SK-N-SH (cell line): ENCODE results near the gene TNNT2. TPM values are rescaled to one million over a fixed set of nuclear protein-coding genes. Genes with fewer than 3 reads are reported as not detected.

ENCODE experiments used
- CTCF ChIA-PET: fragments of 300-600, 350-600 bp; formaldehyde crosslinking; extraction: SDS; loops from one replicate; lab custom pipeline; 2021; lab: Yijun Ruan, JAX
- POLR2A ChIA-PET: fragments of 350-600 bp; sonication (Branson Sonifier 250); formaldehyde crosslinking; extraction: SDS; loops from one replicate; lab custom pipeline; 2020; ENCODE audit warnings: antibody characterized with exemption, inconsistent platforms; lab: Yijun Ruan, JAX
- DNase-seq: peaks from one replicate; pipeline ENCODE4 v3.0.0; 2012
- H2AFZ ChIP-seq: fragments of 200-600 bp; sonication (generic); 2 replicates; pipeline ENCODE4 v1.8.1; 2016; ENCODE audit warnings: antibody characterized with exemption, mild to moderate bottlenecking, low read depth
- H3F3A ChIP-seq: fragments of 200-600 bp; sonication (generic); replicated peaks from 2 replicates; pipeline ENCODE3; 2016; ENCODE audit warnings: antibody characterized with exemption, mild to moderate bottlenecking; ENCODE audit not compliant: insufficient read depth
- H3K27ac ChIP-seq, 2 experiments: fragments of 200-500 bp in 1 of 2; fragments of 200-600 bp in 1 of 2; sonication (Bioruptor generic) in 1 of 2; sonication (generic), shearing (Covaris generic) in 1 of 2; 2 replicates each; pipeline versions ENCODE4 v1.5.1 to v1.6.1; 2014 to 2016; ENCODE audit warnings: low read depth in 2 of 2, inconsistent platforms in 1 of 2, low read length in 1 of 2, mild to moderate bottlenecking in 1 of 2, mixed read lengths in 1 of 2
- H3K27me3 ChIP-seq: fragments of 200-600 bp; sonication (generic), shearing (Covaris generic); 2 replicates; pipeline ENCODE4 v1.6.1; 2016; ENCODE audit warnings: mixed run types; ENCODE audit not compliant: insufficient read depth
- H3K36me3 ChIP-seq, 2 experiments: fragments of 200-500 bp in 1 of 2; fragments of 200-600 bp in 1 of 2; sonication (Bioruptor generic) in 1 of 2; sonication (generic) in 1 of 2; replicated peaks in 1 of 2; 2 replicates each; pipeline versions ENCODE3 to v1.5.1; 2014 to 2016; ENCODE audit warnings: low read length in 1 of 2, mild to moderate bottlenecking in 1 of 2; ENCODE audit not compliant: insufficient read depth in 2 of 2, control insufficient read depth in 1 of 2
- H3K4me1 ChIP-seq, 2 experiments: fragments of 200-500 bp in 1 of 2; fragments of 200-600 bp in 1 of 2; sonication (Bioruptor generic) in 1 of 2; sonication (generic), shearing (Covaris generic) in 1 of 2; 2 replicates each; pipeline versions ENCODE4 v1.5.1 to v1.6.1; 2014 to 2016; ENCODE audit warnings: low read depth in 1 of 2, low read length in 1 of 2, mixed run types in 1 of 2; ENCODE audit not compliant: insufficient read depth in 2 of 2, control insufficient read depth in 1 of 2
- H3K4me2 ChIP-seq: fragments of 200-600 bp; sonication (generic), shearing (Covaris generic); 2 replicates; pipeline ENCODE4 v1.6.1; 2017; ENCODE audit warnings: mixed run types
- H3K4me3 ChIP-seq, 2 experiments: fragments of 200-500 bp in 1 of 2; fragments of 200-600 bp in 1 of 2; sonication (Bioruptor generic) in 1 of 2; sonication (generic), shearing (Covaris generic) in 1 of 2; 2 replicates each; pipeline versions ENCODE4 v1.5.1 to v1.8.1; 2014 to 2016; ENCODE audit warnings: low read depth in 2 of 2, inconsistent platforms in 1 of 2, low read length in 1 of 2, mild to moderate bottlenecking in 1 of 2, mixed read lengths in 1 of 2, moderate library complexity in 1 of 2
- H3K79me2 ChIP-seq: fragments of 200-600 bp; sonication (generic); 2 replicates; pipeline ENCODE4 v1.8.1; 2017; ENCODE audit warnings: mild to moderate bottlenecking; ENCODE audit not compliant: insufficient read depth
- H3K9ac ChIP-seq: fragments of 200-600 bp; sonication (generic); 2 replicates; pipeline ENCODE4 v1.6.1; 2017; ENCODE audit warnings: mixed run types
- H3K9me2 ChIP-seq: fragments of 200-600 bp; sonication (generic); 2 replicates; pipeline ENCODE4 v1.6.1; 2017; ENCODE audit warnings: mixed run types
- H3K9me3 ChIP-seq: fragments of 200-600 bp; sonication (generic); 2 replicates; pipeline ENCODE4 v1.6.1; 2017; ENCODE audit warnings: mixed run types, mild to moderate bottlenecking, moderate library complexity
- H4K20me1 ChIP-seq: fragments of 200-600 bp; sonication (generic); 2 replicates; pipeline ENCODE4 v1.6.1; 2017; ENCODE audit warnings: mild to moderate bottlenecking, mixed run types; ENCODE audit not compliant: insufficient read depth
- CHD2 ChIP-seq: fragments of 150-350 bp; IDR thresholded peaks from 2 replicates; pipeline ENCODE4 v1.6.1; 2018; ENCODE audit warnings: low read length; ENCODE audit not compliant: partially characterized antibody
- CTCF ChIP-seq: fragments of 200-600 bp; sonication (generic); IDR thresholded peaks from 2 replicates; pipeline ENCODE4 v1.6.1; 2017; ENCODE audit warnings: antibody characterized with exemption, mild to moderate bottlenecking, moderate library complexity
- FOSL2 ChIP-seq: IDR thresholded peaks from 2 replicates; pipeline ENCODE4 v1.4.0; 2012; ENCODE audit warnings: low read depth, mild to moderate bottlenecking, moderate library complexity, borderline replicate concordance
- RXRA ChIP-seq: IDR thresholded peaks from 2 replicates; pipeline ENCODE4 v1.4.0; 2012; ENCODE audit warnings: low read depth, mild to moderate bottlenecking, borderline replicate concordance
- TEAD4 ChIP-seq: IDR thresholded peaks from 2 replicates; pipeline ENCODE4 v1.4.0; 2012; ENCODE audit warnings: mild to moderate bottlenecking, borderline replicate concordance; ENCODE audit not compliant: insufficient read depth
- WGBS: methylation state at CpG from one replicate; pipeline ENCODE4 v1.1.6; 2017; ENCODE audit warnings: low lambda C conversion rate; 5-methylcytosine and 5-hydroxymethylcytosine counted together
- polyA plus RNA-seq, 3 experiments: library from polyadenylated mRNA; depleted of rRNA; stranded (reverse); fragments of >200 nt; gene quantifications; 2 replicates each; pipeline ENCODE4 v1.2.3, GENCODE V29; 2012
- TF ChIP-seq, protein P1 (sequence below): IDR thresholded peaks from 2 replicates; pipeline ENCODE4; 2012
- TF ChIP-seq, protein P2 (sequence below): IDR thresholded peaks from 2 replicates; pipeline ENCODE4 v1.4.0; 2012; ENCODE audit warnings: low read depth, borderline replicate concordance

Gene TNNT2
- polyA plus RNA-seq, 1 of the 3 experiments (the other 2 are of a cell fraction), result 0.33 TPM

- WGBS, result 74% methylated on average over 5 of the region's 5 CpGs
- CTCF ChIA-PET, result interaction anchor here (1.7 to 7.7 kb wide), 7 partner anchors 9 to 92 kb away, joined by 8 to 143 read pairs (median 23); no protein-coding TSS in a partner anchor
- no peaks in the 10 kb centered on the region; the same call in 1 of the 2 replicates for H3K27me3 ChIP-seq
- H4K20me1 ChIP-seq, result no peaks in the 10 kb centered on the region
- no peaks in the 10 kb centered on the region for H3K36me3 ChIP-seq
- H3K4me2 ChIP-seq, result no peak overlapping the region
- DNase-seq, result no peak
- H3K9ac ChIP-seq, result no peak overlapping the region
- no peaks in the 10 kb centered on the region for H3F3A ChIP-seq
- no peak for TF ChIP-seq CTCF
- TF ChIP-seq FOSL2, result no peak
- TF ChIP-seq RXRA, result no peak
- TF ChIP-seq, protein P1, sequence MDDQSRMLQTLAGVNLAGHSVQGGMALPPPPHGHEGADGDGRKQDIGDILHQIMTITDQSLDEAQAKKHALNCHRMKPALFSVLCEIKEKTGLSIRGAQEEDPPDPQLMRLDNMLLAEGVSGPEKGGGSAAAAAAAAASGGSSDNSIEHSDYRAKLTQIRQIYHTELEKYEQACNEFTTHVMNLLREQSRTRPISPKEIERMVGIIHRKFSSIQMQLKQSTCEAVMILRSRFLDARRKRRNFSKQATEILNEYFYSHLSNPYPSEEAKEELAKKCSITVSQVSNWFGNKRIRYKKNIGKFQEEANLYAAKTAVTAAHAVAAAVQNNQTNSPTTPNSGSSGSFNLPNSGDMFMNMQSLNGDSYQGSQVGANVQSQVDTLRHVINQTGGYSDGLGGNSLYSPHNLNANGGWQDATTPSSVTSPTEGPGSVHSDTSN, result no peak
- TF ChIP-seq, protein P2, sequence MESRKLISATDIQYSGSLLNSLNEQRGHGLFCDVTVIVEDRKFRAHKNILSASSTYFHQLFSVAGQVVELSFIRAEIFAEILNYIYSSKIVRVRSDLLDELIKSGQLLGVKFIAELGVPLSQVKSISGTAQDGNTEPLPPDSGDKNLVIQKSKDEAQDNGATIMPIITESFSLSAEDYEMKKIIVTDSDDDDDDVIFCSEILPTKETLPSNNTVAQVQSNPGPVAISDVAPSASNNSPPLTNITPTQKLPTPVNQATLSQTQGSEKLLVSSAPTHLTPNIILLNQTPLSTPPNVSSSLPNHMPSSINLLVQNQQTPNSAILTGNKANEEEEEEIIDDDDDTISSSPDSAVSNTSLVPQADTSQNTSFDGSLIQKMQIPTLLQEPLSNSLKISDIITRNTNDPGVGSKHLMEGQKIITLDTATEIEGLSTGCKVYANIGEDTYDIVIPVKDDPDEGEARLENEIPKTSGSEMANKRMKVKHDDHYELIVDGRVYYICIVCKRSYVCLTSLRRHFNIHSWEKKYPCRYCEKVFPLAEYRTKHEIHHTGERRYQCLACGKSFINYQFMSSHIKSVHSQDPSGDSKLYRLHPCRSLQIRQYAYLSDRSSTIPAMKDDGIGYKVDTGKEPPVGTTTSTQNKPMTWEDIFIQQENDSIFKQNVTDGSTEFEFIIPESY, result no peak
- no peaks in the 10 kb centered on the region for H3K79me2 ChIP-seq
- H3K9me3 ChIP-seq, result peaks cover 7% of the 10 kb centered on the region; the same call in 1 of the 2 replicates
- H3K9me2 ChIP-seq, result no peaks in the 10 kb centered on the region
- no peak overlapping the region for H3K27ac ChIP-seq
- POLR2A ChIA-PET, result no interaction called here
- no peak overlapping the region for H2AFZ ChIP-seq
- H3K4me3 ChIP-seq, result no peak overlapping the region
- peaks cover 0 to 7% of the 10 kb centered on the region in 2 experiments; a peak in 3 of 4 replicates for H3K4me1 ChIP-seq
Measured at GRCh38 chr1:201345081-201345355, 32.5 kb downstream of the TNNT2 start.

DNA sequence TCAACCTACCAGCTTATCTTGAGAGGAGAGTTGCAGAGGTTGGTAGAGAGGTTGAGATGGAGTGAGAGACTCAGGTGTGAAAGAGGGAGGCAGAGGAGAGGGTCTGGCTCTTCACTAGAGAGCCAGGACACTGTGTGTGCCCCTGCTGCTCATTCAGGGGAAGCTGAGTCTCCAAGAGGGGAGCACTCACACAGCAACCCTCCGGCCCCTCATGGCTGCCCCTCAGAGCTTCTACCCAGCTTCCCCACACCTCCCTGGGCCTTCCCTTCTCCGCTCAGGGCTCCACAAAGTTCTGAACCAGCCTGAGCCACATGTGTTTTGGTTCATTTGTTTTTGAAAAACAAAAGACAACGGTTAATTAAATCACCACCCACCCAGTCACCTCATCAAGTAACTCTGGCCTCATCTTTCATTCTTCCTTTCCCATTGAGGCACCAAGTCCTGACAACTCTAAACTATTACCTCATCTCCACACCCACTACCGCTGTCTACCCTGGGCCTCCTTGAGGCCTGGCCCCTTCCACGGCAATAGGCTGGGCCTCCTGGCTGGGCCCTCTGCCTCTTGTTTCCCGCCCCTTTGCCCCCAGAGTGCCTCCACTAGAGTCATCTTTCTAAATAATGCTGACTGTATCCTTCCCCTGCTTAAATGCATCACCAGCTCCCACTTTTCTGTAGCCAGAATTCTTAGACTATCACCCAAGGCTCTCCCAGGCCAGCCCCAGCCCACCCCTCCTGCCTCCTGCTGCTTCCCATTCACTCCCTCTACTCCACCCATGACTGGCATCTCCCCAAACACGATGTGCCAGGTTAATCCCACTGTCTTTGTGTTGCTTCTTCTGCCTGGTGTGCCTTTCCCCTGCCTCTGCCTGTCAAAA is 33.0 kb downstream of the TNNT2 start:
- Histone ChIP-seq H3K4me2 (no peak overlapping the region), H4K20me1 (no peaks in the 10 kb centered on the region), H3K27ac (no peak overlapping the region), H3F3A (no peaks in the 10 kb centered on the region), H3K4me3 (no peak overlapping the region), H3K27me3 (no peaks in the 10 kb centered on the region; the same call in 1 of the 2 replicates), H3K79me2 (no peaks in the 10 kb centered on the region), H2AFZ (no peak overlapping the region), H3K9ac (no peak overlapping the region), H3K4me1 (peaks cover 0 to 7% of the 10 kb centered on the region in 2 experiments; a peak in 3 of 4 replicates), H3K36me3 (no peaks in the 10 kb centered on the region), H3K9me3 (peaks cover 7% of the 10 kb centered on the region; the same call in 1 of the 2 replicates), H3K9me2 (no peaks in the 10 kb centered on the region)
- POLR2A ChIA-PET, result no interaction called here
- no peak for TF ChIP-seq CHD2
- no peak for TF ChIP-seq TEAD4
- no peak for TF ChIP-seq FOSL2
- no peak for TF ChIP-seq RXRA
- DNase-seq, result no peak
- WGBS, result 43% methylated on average over 6 of the region's 7 CpGs
- CTCF ChIA-PET, result interaction anchor here (1.4 to 7.7 kb wide), 4 partner anchors 8 to 92 kb away, joined by 5 to 143 read pairs (median 62); no protein-coding TSS in a partner anchor
